ENCODE measurements around the gene NPAT.

DNA sequence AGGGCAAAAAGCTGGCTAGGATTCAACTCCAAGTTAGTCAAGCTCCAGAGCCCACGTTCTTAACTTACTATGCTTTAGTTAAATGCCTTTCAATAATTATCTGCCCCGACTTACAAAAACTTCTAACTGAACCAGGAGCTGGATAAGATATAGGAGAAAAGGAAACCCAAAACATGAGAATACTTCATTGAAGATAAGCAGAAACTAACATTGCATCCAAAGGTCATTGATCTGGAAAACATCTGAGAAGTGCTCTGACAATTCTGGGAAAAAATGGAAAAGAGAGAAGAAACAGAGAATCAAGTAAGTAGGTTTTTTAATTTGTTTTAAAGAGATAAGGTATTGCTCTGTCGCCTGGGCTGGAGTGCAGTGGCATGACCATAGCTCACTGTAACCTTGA lies 73.9 kb downstream of the NPAT start:
- no peak for TF ChIP-seq POLR2AphosphoS5 (IDR thresholded peaks at IDR 0.05)
- TF ChIP-seq CTCF (IDR thresholded peaks at IDR 0.05) = no peak
- TF ChIP-seq POLR2A (IDR thresholded peaks at IDR 0.05) = no peak
- no peak for TF ChIP-seq EP300 (IDR thresholded peaks at IDR 0.05)

Data from upper lobe of left lung (tissue), 4 donors.